HepG2 (cell line): ENCODE results near the gene STX8.

Experiments used
- MEIS2 ChIP-seq: sonication (generic); formaldehyde crosslinking; IDR thresholded peaks from 2 replicates; pipeline ENCODE4 v1.9.0; 2021; ENCODE audit warnings: mild to moderate bottlenecking, missing genetic modification reagents
- POLR2AphosphoS5 ChIP-seq: IDR thresholded peaks from 2 replicates; pipeline ENCODE4 v1.6.1; 2012; ENCODE audit warnings: low read depth, low read length
- RBAK ChIP-seq: sonication (generic); formaldehyde crosslinking; IDR thresholded peaks from 2 replicates; pipeline ENCODE4 v1.5.1; 2020; ENCODE audit warnings: mild to moderate bottlenecking, missing genetic modification reagents
- TF ChIP-seq, protein P1 (sequence below): conservative IDR thresholded peaks from 2 replicates; pipeline ENCODE4 v1.6.1; 2018; ENCODE audit warnings: missing genetic modification reagents

GRCh38 chr17:9363440-9364350 lies 211.9 kb downstream of the STX8 start:
- TF ChIP-seq, protein P1, sequence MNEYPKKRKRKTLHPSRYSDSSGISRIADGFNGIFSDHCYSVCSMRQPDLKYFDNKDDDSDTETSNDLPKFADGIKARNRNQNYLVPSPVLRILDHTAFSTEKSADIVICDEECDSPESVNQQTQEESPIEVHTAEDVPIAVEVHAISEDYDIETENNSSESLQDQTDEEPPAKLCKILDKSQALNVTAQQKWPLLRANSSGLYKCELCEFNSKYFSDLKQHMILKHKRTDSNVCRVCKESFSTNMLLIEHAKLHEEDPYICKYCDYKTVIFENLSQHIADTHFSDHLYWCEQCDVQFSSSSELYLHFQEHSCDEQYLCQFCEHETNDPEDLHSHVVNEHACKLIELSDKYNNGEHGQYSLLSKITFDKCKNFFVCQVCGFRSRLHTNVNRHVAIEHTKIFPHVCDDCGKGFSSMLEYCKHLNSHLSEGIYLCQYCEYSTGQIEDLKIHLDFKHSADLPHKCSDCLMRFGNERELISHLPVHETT (CRISPR knock-in tag), result no peak
- TF ChIP-seq MEIS2 (CRISPR knock-in tag) (no peak), POLR2AphosphoS5 (no peak), RBAK (CRISPR knock-in tag) (no peak)
